Thoracic aorta (tissue), 2 donors: ENCODE measurements around the gene ZNF329. TPM values are rescaled to one million over a fixed set of nuclear protein-coding genes. Genes with fewer than 3 reads are reported as not detected.
"Not testable (repeated sequence)": the region's sequence is repeated elsewhere in the genome, so short reads cannot be mapped to it uniquely, and the experiment has no call there.

Experiments
- ATAC-seq: fragments of 150-250 bp; one replicate; pipeline ENCODE4 v1.8.0; 2017; ENCODE audit warnings: low read depth; ENCODE audit not compliant: insufficient number of reproducible peaks, low FRiP score
- DNase-seq: peaks from one replicate; pipeline ENCODE4 v3.0.0-alpha.2; 2020; ENCODE audit warnings: low spot score
- H3K27ac ChIP-seq, 2 donors: fragments of 200-600 bp; sonication (generic); 1 replicate in 1 of 2; 2 replicates in 1 of 2; pipeline ENCODE4 v1.5.1; 2016; ENCODE audit warnings: mild to moderate bottlenecking in 2 of 2, moderate library complexity in 2 of 2
- H3K27me3 ChIP-seq: fragments of 200-600 bp; sonication (generic); replicated peaks from 2 replicates; pipeline ENCODE4 v1.6.0; 2016; ENCODE audit warnings: mild to moderate bottlenecking; ENCODE audit not compliant: insufficient read depth
- H3K36me3 ChIP-seq: fragments of 200-600 bp; sonication (generic); one replicate; pipeline ENCODE4 v1.5.1; 2016
- H3K4me1 ChIP-seq, 2 donors: fragments of 200-600 bp; sonication (generic); 1 replicate in 1 of 2; 2 replicates in 1 of 2; pipeline versions ENCODE4 v1.5.1 to v1.6.0; 2016; ENCODE audit warnings: low read depth in 2 of 2, mild to moderate bottlenecking in 1 of 2; ENCODE audit not compliant: control insufficient read depth in 1 of 2
- H3K4me3 ChIP-seq: fragments of 200-600 bp; sonication (generic); 2 replicates; pipeline ENCODE4 v1.5.1; 2016; ENCODE audit warnings: mild to moderate bottlenecking
- H3K9me3 ChIP-seq: fragments of 200-600 bp; sonication (generic); 2 replicates; pipeline ENCODE4 v1.5.1; 2016
- total RNA-seq, 2 donors: library from RNA; depleted of rRNA; stranded (reverse); fragments of >200 nt; gene quantifications; one replicate each; pipeline versions ENCODE4 v1.1.0 to v1.2.3, GENCODE V29; 2016
- TF ChIP-seq, protein P1 (sequence below): fragments of 200-600 bp; sonication (generic); IDR thresholded peaks from one replicate; pipeline ENCODE4 v1.5.1; 2019; ENCODE audit warnings: antibody characterized with exemption

The ZNF329 gene
- total RNA-seq, 2 donors from 2014 or later = 6.8 to 10.6 TPM

GRCh38 chr19:58154679-58155648, 4.4 kb upstream of the ZNF329 start:
- no peaks in the 10 kb centered on the region for H3K36me3 ChIP-seq
- H3K4me3 ChIP-seq = peak overlapping the region; percentile 86
- ATAC-seq = peak; percentile 87
- no peaks in the 10 kb centered on the region for H3K27me3 ChIP-seq
- no peaks in the 10 kb centered on the region for H3K9me3 ChIP-seq
- peak overlapping the region; percentile 80 to 92 for H3K27ac ChIP-seq
- peaks cover 9 to 28% of the 10 kb centered on the region in 2 donors for H3K4me1 ChIP-seq
- TF ChIP-seq, protein P1, sequence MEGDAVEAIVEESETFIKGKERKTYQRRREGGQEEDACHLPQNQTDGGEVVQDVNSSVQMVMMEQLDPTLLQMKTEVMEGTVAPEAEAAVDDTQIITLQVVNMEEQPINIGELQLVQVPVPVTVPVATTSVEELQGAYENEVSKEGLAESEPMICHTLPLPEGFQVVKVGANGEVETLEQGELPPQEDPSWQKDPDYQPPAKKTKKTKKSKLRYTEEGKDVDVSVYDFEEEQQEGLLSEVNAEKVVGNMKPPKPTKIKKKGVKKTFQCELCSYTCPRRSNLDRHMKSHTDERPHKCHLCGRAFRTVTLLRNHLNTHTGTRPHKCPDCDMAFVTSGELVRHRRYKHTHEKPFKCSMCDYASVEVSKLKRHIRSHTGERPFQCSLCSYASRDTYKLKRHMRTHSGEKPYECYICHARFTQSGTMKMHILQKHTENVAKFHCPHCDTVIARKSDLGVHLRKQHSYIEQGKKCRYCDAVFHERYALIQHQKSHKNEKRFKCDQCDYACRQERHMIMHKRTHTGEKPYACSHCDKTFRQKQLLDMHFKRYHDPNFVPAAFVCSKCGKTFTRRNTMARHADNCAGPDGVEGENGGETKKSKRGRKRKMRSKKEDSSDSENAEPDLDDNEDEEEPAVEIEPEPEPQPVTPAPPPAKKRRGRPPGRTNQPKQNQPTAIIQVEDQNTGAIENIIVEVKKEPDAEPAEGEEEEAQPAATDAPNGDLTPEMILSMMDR = peak; percentile 98
- DNase-seq = peak; percentile 74

DNA sequence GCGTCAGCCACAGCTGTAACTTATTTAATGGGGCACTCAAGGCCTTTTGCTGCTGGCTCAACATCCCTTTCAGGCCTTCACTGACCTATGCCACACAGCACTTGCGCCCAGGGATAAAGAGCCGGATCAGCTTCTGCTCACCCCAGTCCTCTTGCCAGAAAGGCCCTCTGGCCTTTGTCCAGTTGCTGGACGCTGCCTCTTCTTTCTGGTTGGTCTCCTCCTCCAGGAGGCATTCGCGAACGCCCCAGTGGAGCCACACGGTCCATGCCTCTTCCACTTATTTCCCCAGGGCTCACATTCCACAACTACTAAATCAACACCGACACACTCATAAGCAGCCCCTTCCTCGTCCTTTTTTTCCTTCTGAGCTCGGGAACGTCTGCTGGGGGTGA, 3.7 kb upstream of the ZNF329 start:
- Histone ChIP-seq H3K4me1 (peaks cover 9 to 32% of the 10 kb centered on the region in 2 donors), H3K9me3 (no peaks in the 10 kb centered on the region), H3K27me3 (no peaks in the 10 kb centered on the region), H3K4me3 (peak overlapping the region; percentile 86), H3K27ac (peak overlapping the region; percentile 80 to 92), H3K36me3 (no peaks in the 10 kb centered on the region)
- TF ChIP-seq, protein P1 = no peak
- ATAC-seq (peak; percentile 10), DNase-seq (no peak)

DNA sequence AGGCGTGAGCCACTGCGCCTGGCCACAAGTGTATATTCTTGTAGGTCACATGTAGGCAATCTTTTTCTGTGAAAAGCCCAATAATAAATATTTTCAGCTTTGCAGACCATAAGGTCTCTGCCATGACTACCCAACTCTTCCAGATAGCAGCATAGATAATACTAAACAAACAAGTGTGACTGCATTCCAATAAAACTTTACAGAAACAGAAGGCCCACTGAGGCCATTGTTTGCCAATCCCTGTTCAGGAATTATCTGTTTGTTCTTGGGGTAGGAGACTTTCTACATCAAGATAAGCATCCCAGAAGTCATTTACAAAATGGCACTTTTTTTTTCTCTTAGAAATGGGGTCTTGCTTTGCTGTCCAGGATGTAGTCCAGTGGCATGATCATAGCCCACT, 2.8 kb upstream of the ZNF329 start:
- DNase-seq = no peak
- Histone ChIP-seq H3K9me3 (no peaks in the 10 kb centered on the region), H3K27me3 (no peaks in the 10 kb centered on the region), H3K4me3 (no peak overlapping the region), H3K4me1 (peaks cover 9 to 32% of the 10 kb centered on the region in 2 donors), H3K36me3 (no peaks in the 10 kb centered on the region), H3K27ac (no peak overlapping the region)
- ATAC-seq = no peak
- TF ChIP-seq, protein P1 = no peak

- DNase-seq, H3K4me3 ChIP-seq, ATAC-seq, H3K27ac ChIP-seq, H3K27me3 ChIP-seq: not testable (repeated sequence)
- Histone ChIP-seq H3K9me3 (peaks cover 39% of the 10 kb centered on the region), H3K4me1 (peaks cover 3 to 11% of the 10 kb centered on the region in 2 donors), H3K36me3 (peaks cover 10% of the 10 kb centered on the region)
Observed at GRCh38 chr19:58147475-58147874, 3.1 kb downstream of the ZNF329 start.

DNA sequence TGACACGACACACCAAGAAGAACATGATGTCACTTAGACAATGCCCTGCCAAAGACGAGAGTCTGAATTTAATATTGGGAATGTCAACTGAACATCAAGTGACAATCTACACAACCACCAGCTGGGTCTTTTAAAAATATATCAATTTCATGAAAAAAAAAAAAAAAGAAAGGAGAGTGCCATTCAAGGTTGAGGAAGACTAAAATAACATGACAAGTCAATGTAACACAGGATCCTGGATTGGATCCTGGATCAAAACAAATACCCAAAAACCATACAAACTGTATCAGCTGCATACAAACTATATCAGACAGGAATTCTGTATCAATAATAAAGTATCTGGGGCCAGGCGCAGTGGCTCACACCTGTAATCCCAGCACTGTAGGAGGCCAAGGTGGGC, 4.7 kb downstream of the ZNF329 start:
- Histone ChIP-seq H3K9me3 (peaks cover 55% of the 10 kb centered on the region), H3K4me1 (peaks cover 0 to 7% of the 10 kb centered on the region in 2 donors), H3K27ac (no peak overlapping the region), H3K27me3 (no peaks in the 10 kb centered on the region), H3K36me3 (peaks cover 27% of the 10 kb centered on the region), H3K4me3 (no peak overlapping the region)
- no peak for DNase-seq
- TF ChIP-seq, protein P1 = no peak
- ATAC-seq = no peak
